GM21528 (cell line): ENCODE results near the gene JADE2.
"Not testable (repeated sequence)": the region's sequence is repeated elsewhere in the genome, so short reads cannot be mapped to it uniquely, and the experiment has no call there.

ENCODE experiments used
- ATAC-seq: cut with Tn5 transposase; IDR thresholded peaks from one replicate; pipeline ENCODE4 v1.9.1; 2021; ENCODE audit warnings: mild to moderate bottlenecking, moderate library complexity; ENCODE audit not compliant: unreplicated experiment, low FRiP score

The JADE2 gene

DNA sequence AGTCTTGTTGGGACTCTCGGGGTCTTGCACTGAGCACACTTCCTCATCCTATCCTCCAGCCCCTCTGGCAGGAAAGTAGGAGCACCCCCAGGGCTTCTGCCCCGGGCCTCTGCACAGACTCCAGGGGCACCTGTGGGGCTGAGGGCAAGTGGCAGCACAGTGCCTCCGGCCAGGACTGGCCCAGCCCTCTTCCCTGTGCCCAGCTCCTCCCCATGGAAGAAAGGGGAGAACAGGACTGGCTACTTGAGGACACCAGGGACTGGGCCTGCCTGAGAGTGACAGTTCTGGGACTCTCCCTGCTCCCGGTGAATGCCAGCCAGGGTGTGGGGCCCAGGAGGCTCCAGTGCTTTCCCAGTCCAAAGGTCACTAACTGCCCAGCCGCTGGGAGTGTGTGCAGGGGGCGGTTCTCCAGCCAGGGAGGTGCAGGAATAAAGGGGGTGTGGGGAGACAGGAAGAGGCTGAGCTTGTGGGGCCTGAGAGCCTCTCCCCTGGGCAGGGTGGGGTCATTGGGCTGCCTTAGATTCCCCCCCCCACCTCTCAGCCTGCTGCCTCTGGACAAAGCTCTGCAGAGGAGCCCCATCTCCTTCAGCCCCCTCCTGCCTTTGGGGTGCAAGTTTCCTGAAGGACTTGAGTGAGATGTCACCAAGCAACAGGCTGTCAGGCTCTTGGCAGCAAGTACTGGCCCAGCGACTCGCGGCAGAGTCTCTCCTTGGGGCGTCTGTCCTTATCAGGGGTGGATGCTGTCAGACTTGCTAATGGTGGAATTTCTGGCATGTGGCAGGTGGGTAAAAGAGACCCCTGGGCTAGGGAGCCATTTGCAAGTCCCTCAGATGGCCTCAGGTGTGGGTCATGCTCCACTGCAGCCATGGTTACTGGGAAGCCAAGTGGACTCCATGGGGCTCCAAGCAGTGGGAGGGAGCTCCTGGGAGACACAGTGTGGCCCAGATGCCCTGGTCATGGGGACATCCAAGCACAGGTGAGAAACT, 19.1 kb upstream of the JADE2 start:
- no peak for ATAC-seq

GRCh38 chr5:134507452-134507851, 18.0 kb upstream of the JADE2 start:
- no peak for ATAC-seq

GRCh38 chr5:134508521-134509195, 16.8 kb upstream of the JADE2 start:
- no peak for ATAC-seq

- no peak for ATAC-seq
These were observed 16.0 kb upstream of the JADE2 start for GRCh38 chr5:134509308-134510040.

DNA sequence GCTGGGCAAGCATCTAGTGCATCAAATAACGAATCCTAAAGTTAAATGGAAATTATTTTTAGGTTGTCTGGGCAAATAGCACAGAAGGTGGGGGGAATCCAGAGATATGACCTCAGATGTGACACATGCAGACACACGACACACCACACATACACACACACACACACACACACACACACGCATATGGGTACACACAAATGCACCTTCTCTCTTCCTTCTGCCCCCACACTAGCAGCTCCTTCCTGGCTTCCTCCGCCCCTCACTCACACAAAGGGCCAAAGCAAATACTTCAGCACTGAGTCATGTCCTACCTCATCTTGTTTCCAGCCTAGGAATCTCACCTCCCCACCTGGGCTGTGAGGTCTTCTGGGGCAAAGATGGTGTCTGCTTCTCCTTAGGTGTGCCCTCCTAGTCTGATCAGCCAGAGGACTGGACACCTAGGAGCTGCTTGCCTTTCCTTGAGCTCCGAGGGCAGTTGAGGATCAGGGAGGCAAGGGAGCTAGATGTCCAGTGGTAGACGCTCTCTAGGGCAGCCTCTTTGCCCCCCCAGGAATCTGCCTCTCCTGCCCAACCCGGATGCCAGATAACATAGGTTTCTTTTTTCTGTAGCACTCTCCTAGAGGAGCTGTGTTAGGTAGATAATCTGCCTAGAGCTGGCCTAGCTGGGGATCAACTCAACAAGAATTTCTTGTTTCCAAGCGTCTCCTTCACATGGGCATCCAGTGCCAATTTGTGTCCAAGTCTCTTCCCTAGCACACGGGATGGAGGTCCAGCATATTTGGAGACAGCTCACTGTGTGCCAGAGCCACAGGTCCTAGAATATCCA, 14.3 kb upstream of the JADE2 start:
- ATAC-seq: no peak

DNA sequence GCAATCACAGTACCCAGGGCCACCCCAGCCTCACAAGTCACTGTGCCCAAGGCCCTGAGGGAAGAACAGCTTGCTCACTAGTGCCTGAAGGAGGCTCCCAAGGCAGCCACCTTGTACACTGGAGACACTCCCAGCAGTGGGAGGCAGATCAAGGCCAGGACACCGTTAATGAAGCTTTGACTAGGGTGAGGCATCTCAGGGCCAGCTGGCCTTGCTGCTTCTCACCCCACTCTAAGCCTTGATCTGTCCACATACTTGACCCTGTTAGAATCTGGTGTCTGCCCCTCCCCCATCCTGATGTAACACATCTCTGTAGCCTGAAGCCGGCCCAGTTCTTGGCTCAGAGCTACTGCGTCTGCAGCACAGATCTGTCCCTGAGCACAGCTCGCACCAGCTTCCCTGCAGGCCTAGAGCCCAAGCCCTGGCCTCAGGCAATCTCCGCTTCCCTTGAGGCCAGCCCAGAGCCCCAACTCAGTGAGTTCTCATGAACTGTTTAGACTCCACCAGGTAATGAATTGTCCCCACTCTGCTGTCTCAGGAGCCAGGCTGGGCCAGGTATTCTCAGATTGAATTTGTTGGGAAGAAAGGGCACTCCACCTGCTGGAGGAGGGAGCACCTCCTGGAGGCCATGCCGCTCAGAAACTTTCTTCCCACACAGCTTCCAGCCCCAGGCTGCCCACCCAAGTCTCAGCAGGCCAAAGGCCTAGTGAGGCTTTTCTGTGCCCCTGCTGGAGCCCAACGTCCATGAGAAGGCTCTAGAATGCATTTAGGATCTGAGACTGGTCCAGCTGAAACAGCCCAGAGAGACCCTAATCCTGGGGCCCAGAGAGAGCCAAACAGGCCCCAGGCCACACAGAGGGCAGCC, 13.4 kb upstream of the JADE2 start:
- ATAC-seq: no peak

DNA sequence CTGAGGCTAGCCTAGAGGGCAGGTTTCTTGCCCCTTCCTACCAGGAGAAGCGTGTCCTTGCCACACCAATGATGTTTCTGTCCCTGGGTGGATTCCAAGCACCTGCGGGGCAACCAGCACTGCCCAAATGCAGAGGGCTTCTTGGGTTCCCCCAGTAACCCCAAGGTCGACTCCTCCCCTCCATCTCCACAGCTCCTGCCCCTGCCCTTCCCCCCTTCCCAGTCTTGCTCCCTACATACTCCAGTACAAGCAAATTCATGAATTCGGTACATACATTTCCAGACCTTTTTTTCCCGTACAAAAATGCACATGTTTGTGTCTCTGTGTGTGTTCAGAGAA, 12.8 kb upstream of the JADE2 start:
- ATAC-seq: no peak

DNA sequence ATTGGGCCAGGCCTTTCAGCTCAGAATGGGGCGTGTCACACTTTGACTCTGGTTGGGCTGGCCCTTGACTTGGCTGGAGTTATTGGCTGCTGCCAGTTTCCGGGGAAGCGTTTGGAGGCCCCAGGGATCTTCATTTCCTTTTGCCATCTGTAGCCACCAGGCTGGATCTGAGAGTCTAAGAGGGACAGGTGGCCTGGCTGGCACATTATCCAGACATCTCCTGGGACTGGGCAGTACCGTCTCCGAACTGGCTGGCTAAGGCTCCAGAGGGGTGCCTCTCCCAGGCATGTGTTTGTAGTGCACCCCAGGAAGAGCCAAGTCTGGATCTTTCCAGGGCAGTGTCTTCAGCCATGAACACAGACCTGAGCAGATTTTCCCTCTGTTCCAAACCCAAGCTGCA, 9.7 kb upstream of the JADE2 start:
- ATAC-seq: no peak

GRCh38 chr5:134516984-134517383, 8.5 kb upstream of the JADE2 start:
- not testable (repeated sequence) for ATAC-seq

- no peak for ATAC-seq
These were observed 7.9 kb upstream of the JADE2 start for GRCh38 chr5:134517553-134517952.

DNA sequence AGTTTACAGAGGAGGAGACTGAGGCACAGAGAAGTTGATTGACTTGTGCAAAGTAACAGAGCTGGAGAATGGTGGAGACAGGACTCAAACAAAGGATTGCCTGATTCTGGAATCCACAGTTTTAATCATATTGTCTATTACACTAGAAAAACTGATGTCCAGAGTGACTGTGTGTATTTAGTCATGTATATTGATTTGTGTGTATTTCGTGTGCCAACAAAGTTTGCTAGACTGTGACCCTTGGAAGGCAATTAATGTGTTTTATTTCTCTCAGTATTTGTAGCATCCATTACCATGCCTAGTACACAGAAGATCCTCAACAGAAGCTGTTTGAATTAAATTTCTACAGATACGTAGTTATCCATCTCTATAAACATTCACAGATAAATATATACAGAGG, 5.5 kb upstream of the JADE2 start:
- no peak for ATAC-seq

DNA sequence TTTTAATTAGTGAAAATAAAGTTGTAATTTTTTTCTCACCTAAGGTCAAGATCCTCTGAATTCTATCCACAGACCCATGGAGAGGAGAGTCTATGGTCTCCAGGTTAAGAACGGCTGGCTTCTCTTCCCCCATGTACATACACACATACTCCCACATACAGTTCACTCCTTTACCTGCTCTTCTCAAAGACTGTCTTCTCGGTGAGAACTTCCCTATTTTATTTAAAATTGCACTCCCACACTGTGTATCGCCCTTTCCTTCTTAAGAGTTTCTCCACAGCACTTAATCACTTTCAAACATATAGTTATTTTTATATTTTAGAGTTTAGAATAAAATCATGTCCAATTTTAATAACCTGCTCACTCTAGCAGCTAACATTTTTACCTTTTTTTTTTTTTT, 3.6 kb upstream of the JADE2 start:
- no peak for ATAC-seq

DNA sequence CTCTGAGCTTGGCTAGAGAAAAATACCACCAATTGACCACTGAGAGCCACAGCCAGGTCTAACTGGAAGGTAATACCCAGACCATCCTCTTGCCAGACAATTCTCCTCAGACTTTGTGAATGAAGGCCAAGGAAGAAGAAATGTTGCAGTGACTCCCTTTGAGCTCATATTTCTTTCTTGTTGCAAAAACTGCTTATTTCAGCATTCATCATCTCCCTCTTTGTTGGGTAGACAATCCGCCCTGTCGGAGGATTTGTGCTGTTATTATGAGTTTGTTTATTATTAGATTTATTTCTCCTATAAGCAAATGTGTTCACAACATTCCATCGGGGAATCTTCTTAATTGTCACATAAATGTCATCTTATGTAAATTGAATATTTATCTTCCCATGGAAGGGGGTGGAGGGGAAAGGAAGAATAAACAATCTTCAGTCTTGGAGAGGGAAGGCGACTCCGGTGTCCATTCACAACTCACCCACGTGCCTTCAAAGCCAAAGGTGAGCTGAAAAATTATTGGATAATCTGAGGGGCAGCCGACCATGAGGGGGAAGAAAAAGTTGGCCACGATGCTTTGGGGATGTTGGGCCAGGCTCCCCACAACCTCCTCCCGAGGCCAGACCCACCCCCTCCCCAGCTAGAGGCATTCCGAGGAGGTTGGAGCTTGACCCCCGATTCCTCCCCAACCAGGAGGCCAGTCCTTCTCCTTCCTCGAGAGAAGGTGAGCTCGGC, 1.8 kb upstream of the JADE2 start:
- no peak for ATAC-seq

GRCh38 chr5:134524272-134524825, 1.1 kb upstream of the JADE2 start:
- no peak for ATAC-seq

DNA sequence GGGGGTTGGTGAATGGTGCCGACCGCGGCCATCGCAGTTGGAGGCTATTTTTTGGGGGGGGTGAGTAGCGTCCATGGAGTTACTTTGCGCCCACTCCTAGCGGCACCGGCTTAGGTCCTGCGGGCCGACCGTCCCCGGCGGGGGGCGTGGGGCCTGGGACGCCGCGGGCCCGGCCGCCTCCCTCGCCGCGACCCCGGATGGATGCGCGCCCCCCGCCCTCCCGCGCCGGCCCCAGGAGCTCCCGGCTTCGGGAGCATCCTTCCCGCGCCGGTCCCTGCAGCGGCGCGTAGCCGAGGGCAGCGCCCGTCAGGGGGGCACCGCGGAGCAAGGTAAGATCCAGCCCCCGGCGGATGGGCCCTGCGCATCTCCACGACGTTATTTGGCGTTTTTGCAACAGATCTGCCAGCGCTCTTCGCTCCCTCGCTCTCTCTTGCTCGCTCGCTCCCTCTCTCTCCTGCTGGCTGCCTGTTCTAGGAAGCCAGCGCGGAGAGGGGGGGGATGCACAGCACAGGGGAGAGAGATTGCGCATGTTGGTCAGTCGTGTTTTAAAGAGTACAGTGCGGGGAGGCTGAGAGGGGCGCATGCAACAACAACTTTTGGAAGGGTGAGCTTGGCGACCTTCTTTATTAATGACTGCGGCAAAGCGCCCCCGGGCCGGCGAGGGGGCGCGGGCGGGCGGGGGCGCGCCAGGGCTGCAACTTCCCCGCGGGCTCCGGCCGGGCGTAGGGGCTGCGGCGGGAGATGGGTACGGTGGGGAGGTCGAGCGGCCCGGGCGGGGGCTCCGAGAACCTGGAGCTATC, 413 bp downstream of the JADE2 start:
- ATAC-seq: peak; percentile 15

DNA sequence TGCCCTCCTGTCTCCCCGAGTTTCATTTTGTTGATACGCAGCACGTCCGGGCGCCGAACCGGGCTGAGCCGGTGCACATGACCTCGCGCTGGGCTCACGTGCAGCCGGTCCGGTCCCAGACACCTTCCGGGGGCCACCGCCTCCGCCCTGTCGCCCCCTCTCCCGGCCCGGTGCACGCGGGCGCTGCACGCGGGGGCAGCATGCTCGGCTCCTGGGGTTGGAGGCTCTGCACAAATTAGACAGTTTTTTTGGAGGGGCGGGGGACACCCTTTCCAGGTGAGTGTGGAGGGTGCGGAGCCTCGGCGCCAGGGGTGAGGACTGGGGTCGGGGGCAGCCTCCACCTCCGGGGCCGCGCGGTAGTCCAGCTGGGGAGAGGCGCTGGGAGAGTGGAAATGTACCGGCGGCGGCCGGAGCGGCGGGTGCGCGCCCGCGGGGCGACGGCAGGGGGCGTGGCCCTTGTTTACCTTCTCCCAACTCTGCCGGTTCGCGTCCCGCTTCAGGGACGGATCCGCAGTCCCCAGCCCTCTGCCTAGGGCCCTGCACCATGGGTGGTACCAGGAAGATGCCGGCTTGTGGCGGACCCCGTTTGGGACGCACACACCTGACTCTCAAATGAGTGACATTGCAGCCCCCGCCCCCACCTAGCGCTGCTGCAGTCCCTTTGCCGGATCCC, 1.1 kb downstream of the JADE2 start:
- peak; percentile 27 for ATAC-seq
